Fibroblast of lung (primary cell): ENCODE results near the gene ARHGAP6.

Source experiments
- CTCF ChIP-seq, 2 donors: IDR thresholded peaks in 1 of 2; conservative IDR thresholded peaks in 1 of 2; 1 replicate in 1 of 2; 2 replicates in 1 of 2; pipeline ENCODE4 v1.5.1; 2011 to 2012; ENCODE audit warnings: low read length in 2 of 2, control low read depth in 1 of 2, inconsistent platforms in 1 of 2, low read depth in 1 of 2, mild to moderate bottlenecking in 1 of 2
- EZH2 ChIP-seq: IDR thresholded peaks from 2 replicates; pipeline ENCODE4 v1.5.1; 2012; ENCODE audit warnings: low read length, control low read depth, mild to moderate bottlenecking; ENCODE audit errors: missing control alignments

- TF ChIP-seq CTCF (conservative IDR thresholded peaks at IDR 0.05 in 1 of 2, IDR thresholded peaks at IDR 0.05 in 1 of 2; ENCODE audit: low read depth in 1 of 2, low read length in 2 of 2) (no peak), EZH2 (no peak)
These were observed 37.4 kb upstream of the ARHGAP6 start for GRCh38 chrX:11702965-11703631.
